Tibial nerve (tissue), 4 donors: Measurements from ENCODE around the gene TBC1D10B. TPM values are rescaled to one million over a fixed set of nuclear protein-coding genes. Genes with fewer than 3 reads are reported as not detected.
"Not testable (repeated sequence)": the region's sequence is repeated elsewhere in the genome, so short reads cannot be mapped to it uniquely, and the experiment has no call there.

Source experiments
- DNase-seq, 2 donors: peaks; one replicate each; pipeline ENCODE4 v3.0.0-alpha.2; 2019; ENCODE audit warnings: low spot score in 2 of 2
- H3K27ac ChIP-seq, 4 donors: fragments of 200-600 bp; sonication (generic) in 3 of 4; one replicate each; pipeline ENCODE4 v1.5.1; 2017 to 2019; ENCODE audit warnings: mild to moderate bottlenecking in 1 of 4
- H3K27me3 ChIP-seq, 2 donors: fragments of 200-600 bp; sonication (generic) in 1 of 2; one replicate each; pipeline versions ENCODE4 v1.5.1 to v1.6.0; 2017 to 2019
- H3K36me3 ChIP-seq, 3 donors: fragments of 200-600 bp; sonication (generic); one replicate each; pipeline ENCODE4 v1.5.1; 2018 to 2019
- H3K4me1 ChIP-seq, 4 donors: fragments of 200-600 bp; sonication (generic) in 3 of 4; one replicate each; pipeline ENCODE4 v1.5.1; 2017 to 2019
- H3K4me3 ChIP-seq, 4 donors: fragments of 200-600 bp; sonication (generic) in 3 of 4; one replicate each; pipeline ENCODE4 v1.5.1; 2017 to 2019; ENCODE audit warnings: mild to moderate bottlenecking in 1 of 4, moderate library complexity in 1 of 4
- H3K9me3 ChIP-seq, 4 donors: fragments of 200-600 bp; sonication (generic) in 3 of 4; one replicate each; pipeline ENCODE4 v1.5.1; 2017 to 2019
- CTCF ChIP-seq, 5 experiments: fragments of 200-600 bp in 3 of 5; fragments of 450-650 bp in 2 of 5; sonication (generic) in 3 of 5; IDR thresholded peaks; one replicate each; pipeline ENCODE4 v1.5.1; 2016 to 2019; ENCODE audit warnings: antibody characterized with exemption in 5 of 5, mild to moderate bottlenecking in 3 of 5, moderate library complexity in 2 of 5
- EP300 ChIP-seq, 2 donors: sonication (generic); formaldehyde crosslinking; IDR thresholded peaks; one replicate each; pipeline ENCODE4 v1.6.1; 2017; ENCODE audit warnings: antibody characterized with exemption in 2 of 2, mild to moderate bottlenecking in 1 of 2
- POLR2A ChIP-seq, 2 donors: fragments of 450-650 bp; IDR thresholded peaks; one replicate each; pipeline ENCODE4 v1.6.1; 2017; ENCODE audit warnings: antibody characterized with exemption in 2 of 2, mild to moderate bottlenecking in 2 of 2, moderate library complexity in 2 of 2
- WGBS, 2 donors: methylation state at CpG; one replicate each; pipeline ENCODE4 v1.1.5; 2018; 5-methylcytosine and 5-hydroxymethylcytosine counted together
- total RNA-seq, 4 donors: library from RNA; depleted of rRNA; stranded (reverse); fragments of >200 nt; gene quantifications; one replicate each; pipeline ENCODE4 v1.1.0, GENCODE V29; 2016

The TBC1D10B gene
- total RNA-seq, 4 donors from 2014 or later: 25.6 to 52.2 (median 31.1) TPM

GRCh38 chr16:30399435-30400186 lies 29.3 kb upstream of the TBC1D10B start:
- peaks cover 0 to 16% (median 0%) of the 10 kb centered on the region in 3 donors for H3K36me3 ChIP-seq
- H3K27me3 ChIP-seq: no peaks in the 10 kb centered on the region
- H3K9me3 ChIP-seq: no peaks in the 10 kb centered on the region
- H3K27ac ChIP-seq: peak overlapping the region; percentile 68 to 95 (median 85)
- WGBS, 2 donors: 11% methylated on average over 12 of the region's 12 CpGs
- no peak for DNase-seq
- TF ChIP-seq EP300 (IDR thresholded peaks at IDR 0.05): no peak
- TF ChIP-seq POLR2A (IDR thresholded peaks at IDR 0.05): no peak
- TF ChIP-seq CTCF (IDR thresholded peaks at IDR 0.05): no peak
- peak overlapping the region; percentile 39 to 82 (median 75) for H3K4me3 ChIP-seq
- H3K4me1 ChIP-seq: peaks cover 4 to 41% (median 16%) of the 10 kb centered on the region in 4 donors

GRCh38 chr16:30398661-30399434 lies 28.6 kb upstream of the TBC1D10B start:
- DNase-seq: no peak
- Histone ChIP-seq H3K27me3 (no peaks in the 10 kb centered on the region), H3K4me3 (no peak overlapping the region), H3K9me3 (no peaks in the 10 kb centered on the region), H3K4me1 (peaks cover 4 to 47% (median 18%) of the 10 kb centered on the region in 4 donors), H3K27ac (peak overlapping the region in 2 of 4 donors; percentile 92 to 95), H3K36me3 (peaks cover 0 to 16% (median 0%) of the 10 kb centered on the region in 3 donors)
- WGBS, 2 donors: 80 to 85% methylated on average over 18 to 22 of the region's 23 CpGs
- TF ChIP-seq CTCF (IDR thresholded peaks at IDR 0.05) (no peak), POLR2A (IDR thresholded peaks at IDR 0.05) (no peak), EP300 (IDR thresholded peaks at IDR 0.05) (no peak)

GRCh38 chr16:30397776-30398660 lies 27.7 kb upstream of the TBC1D10B start:
- Histone ChIP-seq H3K36me3 (peaks cover 0 to 16% (median 0%) of the 10 kb centered on the region in 3 donors), H3K9me3 (no peaks in the 10 kb centered on the region), H3K27ac (peak overlapping the region in 1 of 4 donors; percentile 92), H3K4me3 (no peak overlapping the region), H3K4me1 (peaks cover 4 to 47% (median 18%) of the 10 kb centered on the region in 4 donors), H3K27me3 (no peaks in the 10 kb centered on the region)
- WGBS, 2 donors: 86 to 90% methylated on average over 17 to 28 of the region's 42 CpGs
- no peak for TF ChIP-seq EP300 (IDR thresholded peaks at IDR 0.05)
- no peak for TF ChIP-seq POLR2A (IDR thresholded peaks at IDR 0.05)
- no peak for TF ChIP-seq CTCF (IDR thresholded peaks at IDR 0.05)
- DNase-seq: no peak

GRCh38 chr16:30397056-30397455 lies 26.8 kb upstream of the TBC1D10B start:
- Histone ChIP-seq H3K9me3 (no peaks in the 10 kb centered on the region), H3K27me3 (no peaks in the 10 kb centered on the region), H3K36me3 (peaks cover 0 to 16% (median 0%) of the 10 kb centered on the region in 3 donors), H3K4me1 (peaks cover 4 to 47% (median 18%) of the 10 kb centered on the region in 4 donors), H3K4me3 (no peak overlapping the region), H3K27ac (no peak overlapping the region)
- no peak for TF ChIP-seq POLR2A (IDR thresholded peaks at IDR 0.05)
- no peak for TF ChIP-seq CTCF (IDR thresholded peaks at IDR 0.05)
- no peak for TF ChIP-seq EP300 (IDR thresholded peaks at IDR 0.05)
- no peak for DNase-seq
- 71 to 75% methylated on average over 4 of the region's 4 CpGs for WGBS, 2 donors

- not testable (repeated sequence) for H3K9me3 ChIP-seq, H3K27me3 ChIP-seq, DNase-seq, H3K27ac ChIP-seq
- Histone ChIP-seq H3K4me1 (peaks cover 4 to 47% (median 18%) of the 10 kb centered on the region in 4 donors), H3K4me3 (peak overlapping the region in 1 of 4 donors; percentile 94), H3K36me3 (peaks cover 0 to 16% (median 0%) of the 10 kb centered on the region in 3 donors)
- 79 to 86% methylated on average over 4 of the region's 4 CpGs for WGBS, 2 donors
Observed at GRCh38 chr16:30396627-30397026, 26.3 kb upstream of the TBC1D10B start.
